Measurements from ENCODE around the gene OCA2. TPM values are rescaled to one million over a fixed set of nuclear protein-coding genes. Genes with fewer than 3 reads are reported as not detected.
A peak's percentile ranks its signal among the peaks of the same experiment; 100 is the strongest.
"Not testable (repeated sequence)": the region's sequence is repeated elsewhere in the genome, so short reads cannot be mapped to it uniquely, and the experiment has no call there.

OCA2 gene
- total and polyA plus RNA-seq, 4 donors: 2.6 to 7.5 (median 3.2) TPM

DNA sequence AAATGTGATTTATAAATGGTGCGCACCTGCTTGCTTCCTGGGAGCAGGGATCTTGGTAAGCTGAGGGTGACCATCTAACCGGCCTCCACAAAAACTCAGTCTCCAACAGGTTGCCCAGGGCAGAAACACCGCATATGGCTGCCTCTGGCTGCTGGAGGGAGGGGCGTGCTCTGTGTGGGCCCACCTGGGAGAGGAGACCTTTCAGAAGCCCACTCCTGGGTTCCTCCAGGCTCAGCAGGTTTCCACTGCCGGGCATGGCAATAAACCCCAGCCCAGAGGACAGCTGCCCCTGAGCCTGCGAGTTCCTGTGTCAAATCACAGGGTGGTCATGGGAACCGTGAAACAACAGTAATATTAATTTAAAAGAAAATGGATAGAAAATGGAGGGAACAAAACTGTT is 85.6 kb downstream of the OCA2 start:
- H3K9me3 ChIP-seq (ENCODE audit: control insufficient read depth, insufficient read depth, low read length): no peaks in the 10 kb centered on the region
- 87% methylated on average over 6 of the region's 7 CpGs for WGBS (ENCODE audit: insufficient coverage)
- H3K27ac ChIP-seq (ENCODE audit: low read depth, low read length): no peak overlapping the region
- no peak overlapping the region for H3K4me3 ChIP-seq (ENCODE audit: low read depth, low read length)
- no peaks in the 10 kb centered on the region for H3K4me1 ChIP-seq (ENCODE audit: control insufficient read depth, insufficient read depth, low read length)
- H3K27me3 ChIP-seq (ENCODE audit: control insufficient read depth, insufficient read depth, low read length): no peaks in the 10 kb centered on the region
- DNase-seq (ENCODE audit: low read depth in 4 of 6, low spot score in 6 of 6): no peak
- H3K36me3 ChIP-seq (ENCODE audit: control insufficient read depth, insufficient read depth, low read length): no peaks in the 10 kb centered on the region

DNA sequence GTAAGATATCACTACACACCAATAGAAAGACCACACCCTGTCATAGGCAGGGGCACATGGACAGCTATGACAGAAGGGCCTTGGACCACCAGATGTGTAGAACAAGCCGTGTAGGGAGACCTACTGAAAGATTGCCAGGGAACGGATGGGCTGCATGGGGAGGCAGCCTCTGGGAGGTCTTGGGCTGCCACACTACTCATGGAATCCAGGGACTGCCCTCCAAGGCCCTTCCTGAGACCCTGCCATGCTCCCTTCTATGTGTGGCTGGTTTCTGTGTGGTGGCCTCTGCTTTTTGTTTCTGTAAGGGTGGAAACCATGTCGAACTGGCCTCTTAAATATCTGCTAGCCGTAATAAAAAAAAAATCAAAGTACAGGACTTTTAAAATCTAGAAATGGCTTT is 86.9 kb downstream of the OCA2 start:
- H3K27ac ChIP-seq (ENCODE audit: low read depth, low read length): no peak overlapping the region
- DNase-seq (ENCODE audit: low read depth in 4 of 6, low spot score in 6 of 6): no peak
- no peaks in the 10 kb centered on the region for H3K27me3 ChIP-seq (ENCODE audit: control insufficient read depth, insufficient read depth, low read length)
- no peak overlapping the region for H3K4me3 ChIP-seq (ENCODE audit: low read depth, low read length)
- 100% methylated on average over 2 of the region's 4 CpGs for WGBS (ENCODE audit: insufficient coverage)
- no peaks in the 10 kb centered on the region for H3K36me3 ChIP-seq (ENCODE audit: control insufficient read depth, insufficient read depth, low read length)
- no peaks in the 10 kb centered on the region for H3K4me1 ChIP-seq (ENCODE audit: control insufficient read depth, insufficient read depth, low read length)
- no peaks in the 10 kb centered on the region for H3K9me3 ChIP-seq (ENCODE audit: control insufficient read depth, insufficient read depth, low read length)

DNA sequence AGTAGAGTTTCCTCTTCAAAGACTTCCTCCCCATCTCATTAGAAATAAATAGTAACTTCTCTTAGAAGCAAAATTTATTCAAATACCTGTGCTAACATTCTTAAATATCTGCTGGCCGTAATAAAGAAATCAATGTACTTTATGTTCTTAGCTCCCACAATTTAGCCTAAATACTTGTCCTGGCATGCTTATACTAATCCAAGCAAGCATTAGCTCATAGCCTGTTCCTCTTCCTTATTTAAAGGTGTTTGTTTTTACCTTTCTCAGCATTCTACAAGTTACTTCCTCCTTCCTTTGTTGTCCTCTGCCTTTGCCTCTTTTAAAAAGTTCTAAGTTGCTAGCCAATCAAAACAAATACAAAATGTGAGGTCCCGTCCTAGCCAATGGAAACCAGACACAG is 90.9 kb downstream of the OCA2 start:
- not testable (repeated sequence) for H3K4me1 ChIP-seq (ENCODE audit: control insufficient read depth, insufficient read depth, low read length); DNase-seq (ENCODE audit: low read depth in 4 of 6, low spot score in 6 of 6); H3K4me3 ChIP-seq (ENCODE audit: low read depth, low read length); H3K27me3 ChIP-seq (ENCODE audit: control insufficient read depth, insufficient read depth, low read length); H3K9me3 ChIP-seq (ENCODE audit: control insufficient read depth, insufficient read depth, low read length); H3K36me3 ChIP-seq (ENCODE audit: control insufficient read depth, insufficient read depth, low read length); H3K27ac ChIP-seq (ENCODE audit: low read depth, low read length)
- 100% methylated on average over 1 of the region's 2 CpGs for WGBS (ENCODE audit: insufficient coverage)

DNA sequence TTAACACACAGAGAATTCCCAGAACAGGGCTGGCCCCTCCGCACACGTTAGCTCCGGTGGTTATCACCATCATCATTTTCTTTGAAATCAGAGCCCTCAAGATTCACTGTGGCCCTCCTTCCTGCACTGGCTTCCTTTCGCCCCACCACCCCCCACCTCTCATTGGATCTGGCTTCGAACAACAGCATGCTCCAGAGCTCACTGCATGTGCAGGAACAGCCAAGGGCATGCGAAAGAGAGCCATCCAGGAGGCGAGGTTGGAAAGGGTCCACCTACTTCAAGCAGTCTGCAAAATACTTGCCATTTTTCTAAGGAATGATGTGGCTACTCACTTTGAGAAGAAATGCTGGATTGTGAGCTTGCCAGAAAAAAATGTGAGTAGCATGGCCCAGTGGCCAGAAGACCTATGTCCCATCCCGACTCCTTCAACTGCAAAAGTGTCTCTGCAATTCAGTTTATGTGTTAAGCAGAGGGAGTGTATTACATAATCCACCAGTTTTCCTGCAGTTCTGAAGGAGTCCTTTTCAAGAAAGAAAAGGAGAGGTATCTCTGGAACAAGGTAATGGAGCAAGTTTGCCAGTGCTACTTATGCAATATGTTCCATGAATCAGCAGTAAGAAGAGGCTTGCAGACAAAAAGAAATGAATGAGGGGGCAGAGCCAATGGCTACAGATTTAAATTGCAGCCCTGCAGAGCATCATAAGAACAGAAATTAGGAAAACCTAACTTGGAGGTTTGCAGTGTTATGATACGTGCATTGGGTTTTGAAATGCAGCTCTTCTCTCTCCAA is 92.8 kb downstream of the OCA2 start:
- Histone ChIP-seq H3K27me3 (ENCODE audit: control insufficient read depth, insufficient read depth, low read length) (no peaks in the 10 kb centered on the region), H3K27ac (ENCODE audit: low read depth, low read length) (no peak overlapping the region), H3K9me3 (ENCODE audit: control insufficient read depth, insufficient read depth, low read length) (no peaks in the 10 kb centered on the region), H3K4me3 (ENCODE audit: low read depth, low read length) (no peak overlapping the region), H3K4me1 (ENCODE audit: control insufficient read depth, insufficient read depth, low read length) (peaks cover 4% of the 10 kb centered on the region), H3K36me3 (ENCODE audit: control insufficient read depth, insufficient read depth, low read length) (peaks cover 8% of the 10 kb centered on the region)
- WGBS (ENCODE audit: insufficient coverage): 73% methylated on average over 7 of the region's 9 CpGs
- DNase-seq (ENCODE audit: low read depth in 4 of 6, low spot score in 6 of 6): peak in 2 of 6 donors; percentile 10 to 68

DNA sequence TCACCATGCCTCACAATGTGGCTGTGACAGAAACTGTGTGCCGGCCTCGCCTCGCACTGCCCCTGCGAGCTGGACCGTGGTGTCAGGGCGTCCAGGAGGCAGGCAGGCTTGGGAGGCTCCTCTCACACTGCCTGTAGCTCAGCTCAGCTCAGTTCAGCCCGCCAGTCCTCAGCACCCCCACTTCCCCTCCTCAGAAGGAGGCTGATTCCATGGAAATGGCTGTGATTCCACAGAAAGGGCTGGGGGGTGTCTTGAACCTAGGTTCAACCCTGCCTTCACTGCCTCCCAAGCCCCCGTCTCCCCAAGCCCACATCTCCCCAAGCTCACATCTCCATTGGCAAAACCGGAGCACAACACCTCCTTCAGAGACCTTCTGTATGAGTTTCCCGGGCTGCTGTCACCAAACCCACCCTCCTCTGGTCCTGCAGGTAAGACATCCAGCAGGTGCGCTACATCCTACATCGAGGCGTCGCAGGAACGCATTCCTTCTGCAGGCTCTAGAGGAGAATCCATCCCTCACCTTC is 94.0 kb downstream of the OCA2 start:
- Histone ChIP-seq H3K4me1 (ENCODE audit: control insufficient read depth, insufficient read depth, low read length) (peaks cover 4% of the 10 kb centered on the region), H3K27ac (ENCODE audit: low read depth, low read length) (no peak overlapping the region)
- 96% methylated on average over 14 of the region's 15 CpGs for WGBS (ENCODE audit: insufficient coverage)

DNA sequence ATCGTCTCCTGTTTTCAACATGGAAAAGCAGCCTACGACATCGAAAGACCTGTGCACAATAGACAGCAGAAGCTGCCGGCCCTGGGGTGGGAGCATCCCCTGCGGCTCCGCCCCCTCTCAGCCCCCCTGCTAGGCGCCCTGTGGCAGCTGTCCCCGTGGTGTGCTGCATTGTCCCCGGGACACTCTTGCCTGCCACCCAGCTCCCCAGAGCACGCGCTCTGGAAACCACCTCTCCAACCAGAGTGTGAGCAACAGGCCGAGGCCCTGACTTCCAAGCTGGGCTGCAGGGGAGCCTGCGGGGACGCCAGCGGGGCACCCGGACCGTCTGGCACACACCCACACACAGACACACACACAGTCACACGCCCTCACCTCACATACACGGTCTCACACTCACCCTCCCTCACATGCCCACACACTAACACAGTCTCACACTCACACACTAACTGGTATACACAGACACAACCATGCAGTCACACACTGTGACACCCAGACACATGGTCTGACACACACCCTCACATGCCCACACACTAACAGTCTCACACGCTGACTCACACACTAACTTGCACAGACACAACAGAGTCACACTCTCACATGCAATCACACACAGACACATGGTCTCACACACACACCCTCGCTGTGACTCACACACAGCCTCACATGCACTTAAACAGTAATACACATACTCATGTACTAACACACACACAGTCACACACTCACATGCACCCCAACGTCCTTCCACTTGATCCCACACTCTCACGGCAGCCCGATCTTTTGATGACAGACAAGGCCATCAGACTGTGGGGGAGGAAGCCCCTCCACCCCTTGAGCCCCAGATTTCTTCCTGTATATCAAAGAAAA is 94.7 kb downstream of the OCA2 start:
- Histone ChIP-seq H3K36me3 (ENCODE audit: control insufficient read depth, insufficient read depth, low read length) (peaks cover 8% of the 10 kb centered on the region), H3K27me3 (ENCODE audit: control insufficient read depth, insufficient read depth, low read length) (no peaks in the 10 kb centered on the region), H3K9me3 (ENCODE audit: control insufficient read depth, insufficient read depth, low read length) (no peaks in the 10 kb centered on the region), H3K4me1 (ENCODE audit: control insufficient read depth, insufficient read depth, low read length) (peaks cover 4% of the 10 kb centered on the region), H3K27ac (ENCODE audit: low read depth, low read length) (no peak overlapping the region), H3K4me3 (ENCODE audit: low read depth, low read length) (no peak overlapping the region)
- no peak for DNase-seq (ENCODE audit: low read depth in 4 of 6, low spot score in 6 of 6)
- WGBS (ENCODE audit: insufficient coverage): 82% methylated on average over 23 of the region's 24 CpGs

More for the DNA sequence above, 94.0 kb downstream of the OCA2 start:
- Histone ChIP-seq H3K9me3 (ENCODE audit: control insufficient read depth, insufficient read depth, low read length) (no peaks in the 10 kb centered on the region), H3K27me3 (ENCODE audit: control insufficient read depth, insufficient read depth, low read length) (no peaks in the 10 kb centered on the region), H3K4me3 (ENCODE audit: low read depth, low read length) (no peak overlapping the region), H3K36me3 (ENCODE audit: control insufficient read depth, insufficient read depth, low read length) (peaks cover 8% of the 10 kb centered on the region)
- no peak for DNase-seq (ENCODE audit: low read depth in 4 of 6, low spot score in 6 of 6)

DNA sequence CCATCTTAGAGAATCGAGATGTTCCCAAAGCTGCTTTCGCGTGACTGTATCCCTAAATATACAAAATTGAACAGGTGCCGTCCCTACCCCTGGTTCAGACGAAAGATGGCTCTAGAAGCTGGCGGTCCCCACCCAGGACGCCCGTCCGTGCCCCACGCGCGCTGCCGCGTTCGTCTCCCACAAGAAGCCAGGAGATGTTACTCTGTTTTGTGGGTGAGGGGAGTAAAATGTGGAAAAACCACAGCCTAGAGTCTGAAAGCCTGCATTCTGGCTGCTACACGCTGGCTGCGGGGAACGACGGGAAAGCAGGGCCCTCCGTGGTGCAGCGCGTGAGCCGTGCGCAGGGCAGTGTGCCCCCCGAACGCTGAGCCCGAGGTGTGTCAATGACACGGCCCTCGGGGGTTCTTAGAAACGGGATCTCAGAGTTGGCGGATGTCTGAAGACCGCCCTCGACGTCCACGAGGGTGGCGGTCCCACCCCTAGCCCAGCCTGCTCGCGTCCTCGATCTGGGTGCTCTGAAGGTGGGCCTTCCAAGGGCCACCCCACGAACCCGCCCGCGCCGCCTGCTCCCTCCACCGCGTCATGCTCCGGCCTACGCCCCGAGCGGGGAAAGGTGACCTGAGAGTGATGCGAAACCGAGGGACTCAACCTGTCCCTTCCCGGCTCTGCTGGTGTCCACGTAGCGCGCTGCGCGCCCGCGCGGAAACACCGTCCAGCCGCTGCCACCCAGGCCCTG is 95.6 kb downstream of the OCA2 start:
- Histone ChIP-seq H3K27ac (ENCODE audit: low read depth, low read length) (no peak overlapping the region), H3K4me1 (ENCODE audit: control insufficient read depth, insufficient read depth, low read length) (peaks cover 4% of the 10 kb centered on the region), H3K4me3 (ENCODE audit: low read depth, low read length) (no peak overlapping the region), H3K36me3 (ENCODE audit: control insufficient read depth, insufficient read depth, low read length) (peaks cover 8% of the 10 kb centered on the region), H3K27me3 (ENCODE audit: control insufficient read depth, insufficient read depth, low read length) (no peaks in the 10 kb centered on the region), H3K9me3 (ENCODE audit: control insufficient read depth, insufficient read depth, low read length) (no peaks in the 10 kb centered on the region)
- DNase-seq (ENCODE audit: low read depth in 4 of 6, low spot score in 6 of 6): no peak
- 97% methylated on average over 62 of the region's 63 CpGs for WGBS (ENCODE audit: insufficient coverage)

DNA sequence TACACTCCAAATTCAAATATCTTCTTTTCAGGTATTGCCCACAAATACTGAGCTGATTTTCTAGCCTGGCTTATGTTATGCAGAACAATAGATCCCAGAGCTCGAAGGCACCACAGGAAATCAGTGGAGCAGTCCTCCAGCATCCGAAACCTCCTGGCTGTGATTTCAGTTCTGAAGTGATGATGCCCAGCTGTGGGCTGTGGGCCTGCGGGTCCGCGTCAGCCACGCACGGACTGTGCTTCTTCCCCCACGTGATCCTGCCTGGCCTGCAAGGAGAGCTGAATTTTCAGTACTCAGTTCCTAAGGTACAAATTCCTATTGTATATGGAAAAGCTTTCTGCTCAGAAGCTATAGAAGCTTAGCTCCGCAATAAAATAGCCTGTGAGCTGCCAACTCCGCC is 96.2 kb downstream of the OCA2 start:
- Histone ChIP-seq H3K36me3 (ENCODE audit: control insufficient read depth, insufficient read depth, low read length) (peaks cover 8% of the 10 kb centered on the region), H3K4me1 (ENCODE audit: control insufficient read depth, insufficient read depth, low read length) (peaks cover 4% of the 10 kb centered on the region), H3K27me3 (ENCODE audit: control insufficient read depth, insufficient read depth, low read length) (no peaks in the 10 kb centered on the region), H3K4me3 (ENCODE audit: low read depth, low read length) (no peak overlapping the region), H3K9me3 (ENCODE audit: control insufficient read depth, insufficient read depth, low read length) (no peaks in the 10 kb centered on the region), H3K27ac (ENCODE audit: low read depth, low read length) (no peak overlapping the region)
- no peak for DNase-seq (ENCODE audit: low read depth in 4 of 6, low spot score in 6 of 6)
- WGBS (ENCODE audit: insufficient coverage): 91% methylated on average over 9 of the region's 10 CpGs

DNA sequence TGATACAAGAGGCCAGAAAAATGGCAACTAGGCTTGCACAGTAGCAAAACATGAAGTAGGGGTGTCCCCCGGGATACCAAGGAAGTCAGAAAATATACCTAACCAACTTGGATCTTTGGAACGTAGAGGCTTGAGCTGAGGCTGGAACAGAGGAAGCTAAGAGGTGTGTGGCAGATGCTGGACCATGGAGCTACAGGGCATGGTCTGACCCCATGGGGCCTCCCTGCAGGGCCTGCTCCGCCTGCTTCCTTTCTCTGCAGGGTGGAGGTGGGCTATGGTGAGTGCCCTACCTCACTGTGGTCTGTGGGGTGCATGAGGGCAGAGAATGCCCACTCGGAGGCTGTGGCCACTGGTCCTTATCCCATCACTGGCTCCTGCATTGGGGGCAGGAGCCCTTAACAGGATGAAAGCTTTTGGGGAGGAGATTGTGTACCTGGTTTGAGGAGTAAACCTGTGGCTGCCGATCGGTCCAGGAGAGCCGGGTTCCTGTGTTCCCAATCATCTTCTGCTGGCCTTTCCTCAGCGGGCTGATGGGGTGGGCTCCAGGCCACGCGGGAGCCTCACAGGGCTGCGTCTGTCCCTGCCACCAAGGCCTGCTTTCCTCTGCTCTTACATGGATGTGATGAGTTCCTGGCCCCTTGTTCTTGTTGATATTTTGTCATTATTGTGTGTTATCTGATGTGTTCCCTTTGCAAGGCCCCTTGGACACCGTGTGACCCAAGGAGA is 96.8 kb downstream of the OCA2 start:
- Histone ChIP-seq H3K4me3 (ENCODE audit: low read depth, low read length) (no peak overlapping the region), H3K36me3 (ENCODE audit: control insufficient read depth, insufficient read depth, low read length) (peaks cover 8% of the 10 kb centered on the region), H3K9me3 (ENCODE audit: control insufficient read depth, insufficient read depth, low read length) (no peaks in the 10 kb centered on the region), H3K4me1 (ENCODE audit: control insufficient read depth, insufficient read depth, low read length) (peaks cover 4% of the 10 kb centered on the region), H3K27ac (ENCODE audit: low read depth, low read length) (no peak overlapping the region), H3K27me3 (ENCODE audit: control insufficient read depth, insufficient read depth, low read length) (no peaks in the 10 kb centered on the region)
- DNase-seq (ENCODE audit: low read depth in 4 of 6, low spot score in 6 of 6): no peak
- 92% methylated on average over 10 of the region's 12 CpGs for WGBS (ENCODE audit: insufficient coverage)
